Measurements from ENCODE around the gene UIMC1.
"Not testable (repeated sequence)": the region's sequence is repeated elsewhere in the genome, so short reads cannot be mapped to it uniquely, and the experiment has no call there.

UIMC1 gene

GRCh38 chr5:177006265-177006972 lies at the start of gene UIMC1:
UIMC1 (minus strand) TSS chr5:177006779; CDS start chr5:176982615, 24,164 bp downstream.
- peak; percentile 88 for DNase-seq

GRCh38 chr5:177049285-177049684 lies 42.7 kb upstream of the UIMC1 start:
- DNase-seq, result no peak

- DNase-seq, result not testable (repeated sequence)
Observed at GRCh38 chr5:177048531-177048930, 42.0 kb upstream of the UIMC1 start.

GRCh38 chr5:177045631-177046030 lies 39.1 kb upstream of the UIMC1 start:
- DNase-seq, result no peak

GRCh38 chr5:177044641-177045040 lies 38.1 kb upstream of the UIMC1 start:
- DNase-seq, result no peak

- DNase-seq, result no peak
Observed at GRCh38 chr5:177043958-177044357, 37.4 kb upstream of the UIMC1 start.

GRCh38 chr5:177043114-177043513 lies 36.5 kb upstream of the UIMC1 start:
- no peak for DNase-seq

GRCh38 chr5:177041936-177042335 lies 35.4 kb upstream of the UIMC1 start:
- DNase-seq, result no peak

GRCh38 chr5:177040814-177041420 lies 34.3 kb upstream of the UIMC1 start:
- no peak for DNase-seq

GRCh38 chr5:177036921-177037320 lies 30.3 kb upstream of the UIMC1 start:
- DNase-seq, result no peak

GRCh38 chr5:177036443-177036842 lies 29.9 kb upstream of the UIMC1 start:
- no peak for DNase-seq

GRCh38 chr5:177035976-177036375 lies 29.4 kb upstream of the UIMC1 start:
- no peak for DNase-seq

GRCh38 chr5:177029498-177029897 lies 22.9 kb upstream of the UIMC1 start:
- DNase-seq, result no peak

GRCh38 chr5:177027665-177028064 lies 21.1 kb upstream of the UIMC1 start:
- no peak for DNase-seq

GRCh38 chr5:177025101-177025601 lies 18.6 kb upstream of the UIMC1 start:
- DNase-seq, result no peak

- no peak for DNase-seq
Observed at GRCh38 chr5:177024559-177024958, 18.0 kb upstream of the UIMC1 start.

GRCh38 chr5:177023303-177023664 lies 16.7 kb upstream of the UIMC1 start:
- DNase-seq, result no peak

- peak; percentile 81 for DNase-seq
Observed at GRCh38 chr5:177022386-177023302, 16.1 kb upstream of the UIMC1 start, which contains the start of gene ZNF346. ZNF346 (plus strand) TSS chr5:177022696; CDS start chr5:177022739, 43 bp downstream.

- DNase-seq, result no peak
Observed at GRCh38 chr5:177020033-177020432, 13.5 kb upstream of the UIMC1 start.

- no peak for DNase-seq
Observed at GRCh38 chr5:177018341-177018740, 11.8 kb upstream of the UIMC1 start.

GRCh38 chr5:177015156-177015555 lies 8.6 kb upstream of the UIMC1 start:
- no peak for DNase-seq

- no peak for DNase-seq
Observed at GRCh38 chr5:177010153-177010552, 3.6 kb upstream of the UIMC1 start.

GRCh38 chr5:177008716-177009115 lies 2.1 kb upstream of the UIMC1 start:
- DNase-seq, result no peak

Data from activated effector memory CD4-positive, alpha-beta T cell treated with Interleukin-2 at 50 U/mL for 16 hours (primary cell).